NT2/D1 (cell line): ENCODE data around the gene BRIX1.

Experiments used
- YY1 ChIP-seq: IDR thresholded peaks from 2 replicates; pipeline ENCODE4 v1.6.1; 2011; ENCODE audit not compliant: insufficient read length, insufficient read depth
- ZNF274 ChIP-seq: IDR thresholded peaks from 2 replicates; pipeline ENCODE4 v1.6.1; 2011; ENCODE audit warnings: mild to moderate bottlenecking, low read depth, low read length

- no peak for TF ChIP-seq YY1
- TF ChIP-seq ZNF274 = no peak
These were observed 55.0 kb downstream of the BRIX1 start for GRCh38 chr5:34970552-34970951.
